Umbilical cord (tissue), 2 donors: ENCODE results near the gene MARCKSL1. TPM values are rescaled to one million over a fixed set of nuclear protein-coding genes. Genes with fewer than 3 reads are reported as not detected.
"Not testable (repeated sequence)": the region's sequence is repeated elsewhere in the genome, so short reads cannot be mapped to it uniquely, and the experiment has no call there.

Source experiments
- DNase-seq: peaks from one replicate; pipeline ENCODE4 v3.0.0-alpha.2; 2015; ENCODE audit warnings: low spot score
- total RNA-seq: library from RNA; depleted of rRNA; stranded (reverse); fragments of >200 nt; gene quantifications from one replicate; pipeline ENCODE4 v1.2.3, GENCODE V29; 2014; ENCODE audit warnings: low replicate concordance; ENCODE audit not compliant: insufficient read depth

Gene MARCKSL1
- total RNA-seq, 1 donor from 2014 or later = 6.0 TPM

DNA sequence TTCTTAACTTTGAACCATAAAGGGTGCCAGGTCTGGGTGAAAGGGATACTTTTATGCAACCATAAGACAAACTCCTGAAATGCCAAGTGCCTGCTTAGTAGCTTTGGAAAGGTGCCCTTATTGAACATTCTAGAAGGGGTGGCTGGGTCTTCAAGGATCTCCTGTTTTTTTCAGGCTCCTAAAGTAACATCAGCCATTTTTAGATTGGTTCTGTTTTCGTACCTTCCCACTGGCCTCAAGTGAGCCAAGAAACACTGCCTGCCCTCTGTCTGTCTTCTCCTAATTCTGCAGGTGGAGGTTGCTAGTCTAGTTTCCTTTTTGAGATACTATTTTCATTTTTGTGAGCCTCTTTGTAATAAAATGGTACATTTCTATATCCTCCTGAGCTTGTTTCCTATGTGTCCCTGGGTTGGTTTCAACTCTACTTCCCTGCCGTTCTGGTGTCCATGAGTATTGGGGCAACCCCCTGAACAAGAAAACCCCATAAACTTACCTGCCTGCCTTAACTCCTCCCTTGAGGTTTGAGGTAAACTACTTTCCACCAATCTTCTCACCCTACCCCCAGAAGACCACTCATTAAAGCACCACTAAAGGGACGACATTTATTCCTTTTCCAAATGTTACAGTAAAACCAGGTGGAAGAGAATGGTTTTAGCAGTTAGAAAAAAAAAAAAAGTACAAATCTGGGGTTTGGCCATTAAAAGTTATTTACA lies 2.6 kb downstream of the MARCKSL1 start:
- DNase-seq = no peak

DNA sequence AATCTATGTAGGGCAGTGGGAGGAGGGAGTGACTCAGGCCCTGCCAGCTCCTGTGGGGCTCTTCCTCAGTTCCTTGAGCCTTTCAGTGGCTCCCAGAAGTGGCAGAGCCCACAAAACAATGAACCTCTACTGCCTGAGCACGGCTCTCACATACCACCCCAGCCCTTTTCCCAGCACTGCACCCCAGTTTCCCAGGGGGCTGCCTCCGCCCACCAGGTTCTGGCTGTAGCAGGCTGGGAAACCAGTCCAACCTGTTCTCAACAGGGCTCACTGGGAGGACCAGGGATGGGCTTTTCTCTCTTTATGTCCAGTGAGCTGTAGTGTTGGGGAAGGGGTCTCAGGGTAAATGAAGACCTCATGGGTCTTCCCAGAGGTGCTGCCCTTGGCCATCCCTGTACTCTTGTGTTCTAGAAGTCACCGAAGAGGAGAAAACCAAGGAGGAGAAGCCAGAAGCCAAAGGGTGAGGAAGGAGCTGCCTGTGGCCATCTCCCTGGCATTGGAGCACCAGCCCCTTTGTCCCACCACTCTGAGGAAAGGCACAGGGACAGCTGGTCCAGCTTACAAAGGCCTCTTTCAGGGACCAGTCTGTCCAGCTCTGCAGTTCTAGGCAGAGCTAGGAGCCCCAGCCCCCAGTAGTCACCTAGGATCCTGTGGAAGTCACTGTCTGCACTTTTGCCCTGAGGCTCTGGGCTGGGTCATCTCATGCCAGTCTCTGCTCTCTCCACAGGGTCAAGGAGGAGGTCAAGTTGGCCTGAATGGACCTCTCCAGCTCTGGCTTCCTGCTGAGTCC lies 3.5 kb downstream of the MARCKSL1 start:
- DNase-seq = no peak

DNA sequence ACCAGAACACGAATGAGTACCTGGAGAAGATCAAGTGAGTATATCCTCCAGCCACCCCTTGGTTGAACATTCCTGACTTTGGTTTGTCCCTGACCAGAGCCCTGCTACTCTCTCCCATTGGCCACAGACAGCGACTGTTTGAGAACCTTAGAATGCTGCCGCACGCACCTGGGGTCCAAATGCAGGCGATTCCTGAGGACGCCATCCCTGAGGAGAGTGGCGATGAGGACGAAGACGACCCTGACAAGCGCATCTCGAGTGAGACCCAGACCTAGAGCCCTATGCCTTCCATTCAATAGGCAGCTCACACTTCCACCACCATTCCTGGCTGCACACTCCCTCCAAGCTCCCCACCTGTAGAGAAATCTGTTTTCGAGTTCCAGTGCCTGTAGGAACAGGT lies 4.5 kb downstream of the MARCKSL1 start:
- DNase-seq = no peak

DNA sequence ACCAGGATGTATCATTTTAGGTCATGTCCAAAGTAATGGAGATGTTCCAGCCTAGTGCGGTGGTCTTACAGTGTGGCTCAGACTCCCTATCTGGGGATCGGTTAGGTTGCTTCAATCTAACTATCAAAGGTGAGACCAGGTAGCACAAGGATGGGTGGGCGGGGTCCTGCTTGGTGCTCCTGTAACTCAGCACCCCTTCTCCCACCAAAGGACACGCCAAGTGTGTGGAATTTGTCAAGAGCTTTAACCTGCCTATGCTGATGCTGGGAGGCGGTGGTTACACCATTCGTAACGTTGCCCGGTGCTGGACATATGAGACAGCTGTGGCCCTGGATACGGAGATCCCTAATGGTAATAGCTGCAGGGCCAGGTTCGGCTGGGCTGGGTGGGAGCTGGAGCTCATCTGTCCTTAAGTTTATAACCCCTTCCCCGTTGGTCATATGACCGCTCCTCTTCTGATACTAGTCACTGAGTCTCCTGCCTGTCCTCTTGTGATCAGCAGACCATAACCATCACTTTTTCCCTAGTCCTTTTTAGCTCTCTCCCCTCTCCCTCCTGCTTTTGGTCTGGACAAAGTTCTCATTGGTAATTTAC lies 5.4 kb downstream of the MARCKSL1 start:
- DNase-seq = no peak

DNA sequence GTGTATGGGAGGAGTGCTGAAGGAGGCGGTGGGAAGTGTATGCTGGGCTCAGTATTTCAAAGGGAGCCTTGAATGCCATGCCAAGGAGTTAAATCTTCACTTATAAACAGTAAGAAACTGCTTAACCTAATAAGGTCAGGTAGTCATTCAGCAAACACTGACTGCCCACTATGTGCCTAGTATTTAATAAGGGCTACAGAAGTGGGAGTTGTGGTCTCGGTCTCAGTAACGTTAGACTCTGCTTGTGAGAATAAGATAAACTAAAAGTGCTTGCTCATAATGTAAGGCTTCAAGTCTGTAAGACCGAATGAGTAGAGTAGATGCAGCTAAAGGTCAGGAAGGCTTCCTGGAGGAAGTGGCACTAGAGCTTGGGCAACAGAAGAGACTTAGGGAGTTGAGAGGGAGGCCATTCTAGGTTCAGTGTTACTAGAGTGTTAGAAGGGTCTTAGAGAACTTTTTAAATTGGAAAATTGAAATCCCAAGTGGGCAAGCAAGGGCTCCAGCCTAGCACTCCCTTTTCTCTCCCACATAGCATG lies 6.0 kb downstream of the MARCKSL1 start:
- DNase-seq = no peak

DNA sequence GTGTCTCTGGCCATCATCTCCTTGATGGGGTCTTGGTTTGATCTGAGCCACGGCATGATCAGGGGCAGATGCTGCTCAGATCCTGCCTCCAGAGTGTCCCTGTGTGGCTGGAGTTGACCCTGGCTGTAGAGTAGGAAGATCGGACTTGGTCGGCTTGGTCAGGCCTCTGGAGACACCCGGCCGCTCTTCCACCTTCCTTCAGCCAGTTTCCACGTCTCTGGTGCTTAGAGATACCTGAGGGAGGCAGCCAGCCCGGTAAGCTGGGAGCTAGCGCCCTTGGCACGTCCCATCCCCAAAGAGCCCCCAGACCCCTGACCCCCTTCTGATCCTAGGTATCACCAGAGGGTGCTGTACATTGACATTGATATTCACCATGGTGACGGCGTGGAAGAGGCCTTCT lies 8.8 kb downstream of the MARCKSL1 start:
- DNase-seq = no peak

DNA sequence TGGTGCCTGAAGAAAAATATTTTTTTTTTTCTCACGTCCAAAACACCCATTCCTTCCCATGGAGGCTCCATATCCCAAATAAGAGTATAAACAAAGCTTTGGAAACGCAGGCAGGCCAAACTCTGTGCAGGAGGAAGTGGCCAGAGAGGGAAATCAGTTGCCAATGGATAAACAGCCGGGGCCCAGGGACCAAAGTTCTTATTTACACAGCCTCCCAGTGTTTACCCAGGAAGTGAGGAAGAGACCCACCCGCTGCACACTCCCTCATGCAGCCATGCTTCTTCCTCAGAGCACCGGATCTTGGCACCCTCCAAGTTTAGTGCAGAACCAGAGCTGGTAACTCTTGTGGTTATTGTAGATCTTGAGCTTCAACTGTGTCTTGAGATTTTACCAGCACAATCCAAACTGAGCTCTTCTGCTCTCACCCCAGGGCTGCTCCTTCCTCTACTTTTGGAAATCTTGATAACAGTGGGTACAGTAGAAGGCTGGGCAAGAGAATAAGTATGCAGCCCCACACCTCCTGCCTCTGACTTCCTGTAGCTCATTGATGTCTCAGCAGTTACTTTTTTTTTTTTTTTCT lies 14.2 kb downstream of the MARCKSL1 start:
- DNase-seq = no peak

DNA sequence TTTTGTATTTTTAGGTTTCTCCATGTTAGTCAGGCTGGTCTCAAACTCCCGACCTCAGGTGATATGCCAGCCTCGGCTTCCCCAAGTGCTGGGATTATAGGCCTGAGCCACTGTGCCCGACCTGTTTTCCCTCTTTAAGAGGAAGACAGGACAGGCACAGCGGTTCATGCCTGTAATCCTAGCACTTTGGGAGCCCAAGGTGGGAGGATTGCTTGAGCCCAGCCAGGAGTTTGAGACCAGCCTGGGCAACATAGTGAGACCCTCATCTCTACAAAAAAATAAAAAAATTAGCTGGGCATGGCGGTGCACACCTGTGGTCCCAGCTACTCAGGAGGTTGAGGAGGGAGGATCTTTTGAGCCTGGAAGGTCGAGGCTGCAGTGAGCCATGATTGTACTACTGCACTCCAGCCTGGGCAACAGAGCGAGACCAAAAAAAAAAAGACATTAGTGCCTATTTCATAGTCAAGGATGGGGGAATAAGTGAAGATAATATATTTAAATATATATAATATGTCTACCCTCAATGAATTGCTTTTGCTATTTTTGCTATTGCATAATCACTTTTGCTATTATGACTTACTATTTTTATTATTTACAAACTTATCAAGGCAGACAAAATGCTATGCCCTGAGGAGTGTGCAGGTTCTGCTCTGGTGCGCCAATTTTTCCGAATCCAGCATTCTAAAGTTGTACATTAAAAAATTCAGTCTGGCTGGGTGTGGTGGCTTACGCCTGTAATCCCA lies 17.7 kb downstream of the MARCKSL1 start:
- DNase-seq = no peak

DNA sequence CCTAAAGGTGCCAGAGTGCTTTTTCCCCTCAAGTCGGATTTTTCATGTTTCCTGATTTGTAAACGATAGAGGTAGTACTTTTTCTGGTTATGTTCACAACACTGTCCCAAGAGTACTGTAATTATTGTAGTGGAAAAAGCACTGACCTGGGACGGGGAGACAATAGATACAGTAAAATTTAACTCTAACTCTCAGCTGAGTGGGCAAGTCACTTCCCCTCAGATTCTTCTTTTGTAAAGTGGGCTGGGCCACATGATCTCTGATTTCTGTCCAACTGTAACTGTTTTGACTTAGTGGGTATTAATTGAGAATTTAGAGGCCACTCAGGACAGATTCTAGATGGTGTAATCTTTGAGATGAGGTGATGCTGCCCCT lies 19.1 kb downstream of the MARCKSL1 start:
- DNase-seq = no peak

DNA sequence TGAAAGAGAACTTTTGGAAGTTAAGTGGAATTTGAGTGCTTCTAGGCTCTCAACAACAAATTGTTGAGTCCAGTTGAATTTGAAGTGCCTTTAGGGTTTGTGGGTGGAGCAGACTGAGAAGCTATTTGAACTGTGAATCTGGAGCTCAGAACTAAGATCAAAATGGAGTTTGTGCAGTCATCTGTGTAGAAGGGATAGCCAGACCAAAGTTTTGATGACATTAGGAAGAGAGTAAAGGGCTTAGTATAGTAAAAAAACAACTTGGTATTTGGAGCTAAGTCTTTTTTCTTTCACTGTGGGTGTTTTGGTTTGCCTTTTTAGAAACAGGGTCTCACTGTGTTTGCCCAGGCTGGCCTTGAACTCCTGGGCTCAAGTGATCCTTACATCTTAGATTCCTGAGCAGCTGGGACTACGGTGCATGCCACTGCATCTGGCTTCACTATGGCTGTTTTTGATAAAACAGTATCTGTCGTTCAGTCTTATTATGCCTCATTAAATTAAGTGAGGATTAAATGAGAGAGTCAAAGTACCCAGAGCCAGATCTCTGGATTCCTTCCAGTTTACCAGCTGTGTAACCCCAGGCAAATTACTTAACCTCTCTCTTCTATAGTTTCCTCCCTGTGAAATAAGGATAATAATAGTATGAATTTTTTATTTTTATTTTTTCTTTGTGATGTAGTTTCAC lies 24.2 kb downstream of the MARCKSL1 start:
- DNase-seq = no peak

DNA sequence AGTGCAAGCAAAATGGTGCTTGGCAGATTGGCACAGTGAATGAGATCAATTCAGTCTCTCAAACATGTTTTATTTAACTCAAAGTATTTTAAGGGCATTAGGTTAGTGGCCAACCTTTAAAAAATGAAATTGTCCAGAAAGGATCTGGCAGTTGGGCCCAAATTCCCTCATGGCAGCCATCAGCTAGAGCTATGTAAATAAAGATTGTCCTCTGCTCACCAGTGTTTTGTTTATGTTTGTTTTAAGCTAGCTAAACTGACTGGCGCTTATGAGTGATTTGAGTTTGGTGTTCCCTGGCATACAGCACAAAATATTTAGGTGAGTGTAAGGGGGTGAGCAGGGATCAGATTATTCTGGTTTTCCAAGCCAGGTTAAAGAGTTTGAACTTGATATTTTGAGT lies 26.1 kb downstream of the MARCKSL1 start:
- no peak for DNase-seq

DNA sequence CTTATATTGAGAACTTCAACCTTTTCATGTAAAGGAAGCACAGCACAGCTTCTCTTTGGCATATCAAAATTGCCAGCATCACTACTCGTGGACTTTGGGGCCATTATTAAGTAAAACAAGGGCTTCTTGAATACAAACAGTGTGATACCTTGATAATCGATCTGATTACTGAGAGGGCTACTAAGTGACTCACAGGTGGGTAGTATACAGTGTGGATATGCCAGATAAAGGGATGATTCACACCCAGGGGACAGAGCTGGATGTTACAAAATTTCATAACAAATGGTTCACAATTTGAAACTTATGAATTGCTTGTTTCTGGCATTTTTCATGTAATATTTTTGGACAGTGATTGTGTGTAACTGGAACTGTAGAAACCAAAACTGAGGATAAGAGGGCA lies 28.7 kb downstream of the MARCKSL1 start:
- DNase-seq = no peak

DNA sequence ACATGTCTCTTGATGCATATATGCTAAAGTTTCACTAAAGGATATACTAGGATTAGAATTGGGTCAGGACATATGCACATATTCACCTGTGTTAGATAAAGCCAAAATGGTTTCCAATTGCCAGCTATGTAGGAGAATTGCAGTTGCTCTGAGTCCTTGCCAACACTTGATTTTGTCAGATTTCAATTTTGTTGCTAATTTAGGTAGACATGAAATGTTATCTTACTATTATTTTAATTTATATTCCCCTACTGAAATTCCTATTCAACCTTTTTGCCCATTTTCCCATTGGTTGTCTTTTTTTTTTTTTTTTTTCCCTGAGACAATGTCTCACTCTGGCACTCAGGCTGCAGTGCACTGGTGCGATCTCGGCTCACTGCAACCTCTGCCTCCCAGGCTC lies 30.7 kb downstream of the MARCKSL1 start:
- no peak for DNase-seq

DNA sequence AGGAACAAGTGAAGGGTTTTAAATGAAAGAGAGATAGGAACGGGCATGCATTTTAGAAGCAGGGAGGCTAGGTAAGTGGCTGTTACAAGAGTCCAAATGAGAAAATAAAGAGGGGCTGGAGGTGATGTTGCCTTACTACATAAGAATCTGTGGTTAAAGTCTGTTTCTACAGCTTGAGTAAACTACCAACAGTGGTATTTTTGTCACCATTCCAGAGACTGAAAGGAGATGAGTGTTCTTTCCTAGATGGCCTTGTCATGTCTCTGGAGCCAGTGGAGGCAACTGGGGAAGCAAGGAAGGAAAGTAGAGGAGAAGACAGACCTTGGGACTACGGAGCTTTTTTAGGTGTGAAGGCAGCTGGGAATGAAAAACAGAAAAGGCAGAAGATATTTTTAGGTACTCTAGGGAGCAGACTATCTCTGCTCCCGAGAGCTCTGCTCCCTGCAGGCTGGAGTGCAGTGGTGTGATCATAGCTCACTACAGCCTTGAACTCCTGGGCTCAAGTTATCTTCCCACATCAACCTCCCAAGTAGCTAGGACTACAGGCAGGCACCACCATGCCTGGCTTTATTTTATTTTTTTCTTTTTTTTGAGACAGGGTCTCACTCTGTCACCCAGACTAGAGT lies 31.9 kb downstream of the MARCKSL1 start:
- DNase-seq = no peak

DNA sequence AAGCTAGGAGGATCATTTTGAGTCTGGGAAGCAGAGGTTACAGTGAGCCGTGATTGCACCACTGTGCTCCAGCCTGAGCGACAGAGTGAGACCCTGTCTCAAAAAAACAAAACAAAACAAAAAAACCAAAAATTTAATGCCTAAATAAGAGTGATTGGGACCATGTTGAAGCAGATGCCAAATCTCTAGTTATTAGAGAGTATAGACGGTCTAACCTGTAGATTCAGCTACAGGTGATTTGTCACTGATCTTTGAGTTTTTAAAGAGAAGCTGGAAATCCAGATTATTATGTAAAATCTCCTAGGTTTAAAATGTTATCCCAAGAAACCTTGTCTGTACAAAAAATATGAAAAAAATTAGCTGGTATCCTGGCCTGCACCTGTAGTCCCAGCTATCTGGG lies 32.7 kb downstream of the MARCKSL1 start:
- DNase-seq = no peak

DNA sequence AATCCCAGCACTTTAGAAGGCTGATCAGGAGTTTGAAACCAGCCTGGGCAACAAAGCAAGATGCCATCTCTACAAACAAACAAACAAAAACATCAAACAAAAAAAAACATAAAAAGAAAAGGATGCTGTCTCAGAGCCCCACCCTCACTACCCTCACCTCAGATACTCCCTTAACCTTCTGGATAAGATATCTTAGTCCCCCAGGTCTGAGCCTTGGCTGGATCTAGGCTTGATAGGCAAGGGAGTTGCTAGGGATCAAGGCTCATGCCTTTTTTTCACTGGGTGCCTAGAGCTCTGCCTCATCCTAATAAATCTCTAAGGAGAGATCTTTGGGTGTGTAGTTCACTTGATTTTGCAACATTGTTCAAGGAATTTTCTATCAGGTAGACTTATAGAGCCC lies 36.7 kb downstream of the MARCKSL1 start:
- no peak for DNase-seq

DNA sequence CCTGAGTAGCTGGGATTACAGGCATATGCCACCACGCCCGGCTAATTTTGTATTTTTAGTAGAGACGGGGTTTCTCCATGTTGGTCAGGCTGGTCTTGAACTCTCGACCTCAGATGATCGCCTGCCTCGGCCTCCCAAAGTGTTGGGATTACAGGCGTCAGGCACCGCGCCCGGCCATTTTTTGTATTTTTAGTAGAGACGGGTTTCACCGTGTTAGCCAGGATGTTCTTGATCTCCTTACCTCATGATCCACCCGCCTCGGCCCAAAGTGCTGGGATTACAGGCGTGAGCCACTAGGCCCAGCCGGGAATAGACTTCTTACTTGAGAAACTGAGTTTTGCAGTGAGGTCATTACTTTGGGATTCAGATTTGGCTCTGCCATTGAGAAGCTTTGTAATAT lies 37.8 kb downstream of the MARCKSL1 start:
- DNase-seq = not testable (repeated sequence)

DNA sequence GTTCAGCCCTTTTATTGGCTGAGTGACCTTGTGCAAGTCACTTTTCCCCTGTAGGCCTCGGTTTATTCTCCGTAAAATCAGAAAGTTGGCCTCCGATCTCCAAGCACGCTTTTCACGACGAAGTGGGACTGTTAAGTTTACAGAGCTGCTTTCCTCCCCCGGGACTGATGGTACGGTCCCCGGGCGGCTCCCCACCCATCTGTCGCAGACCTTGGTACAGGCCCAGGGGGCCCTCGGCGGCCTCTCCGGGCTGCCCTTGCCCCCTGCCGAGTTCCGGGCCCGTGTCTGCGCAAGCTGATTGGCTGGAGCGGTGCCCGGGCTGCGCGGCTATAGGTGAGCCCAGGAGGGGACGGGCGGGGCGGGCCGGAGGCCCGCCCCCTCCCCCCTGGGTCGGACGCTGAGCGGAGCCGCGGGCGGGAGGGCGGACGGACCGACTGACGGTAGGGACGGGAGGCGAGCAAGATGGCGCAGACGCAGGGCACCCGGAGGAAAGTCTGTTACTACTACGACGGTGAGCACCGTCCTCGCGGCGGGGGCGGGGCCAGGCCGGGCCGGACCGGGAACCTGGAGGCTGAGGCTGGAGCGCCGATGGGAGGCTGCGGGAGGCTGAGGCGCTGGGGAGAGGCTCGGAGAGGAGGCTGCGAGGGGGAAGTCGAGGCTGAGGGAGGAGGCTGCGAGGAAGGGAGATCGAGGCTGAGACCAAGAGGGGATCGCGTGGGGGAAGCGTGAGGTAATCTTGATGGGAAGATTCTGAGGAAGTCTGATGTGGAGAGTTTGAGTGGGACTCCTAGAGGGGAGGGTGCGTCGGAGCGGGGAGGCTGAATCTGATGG lies 44.1 kb downstream of the MARCKSL1 start, which contains the start of gene HDAC1:
Gene HDAC1 (plus strand): TSS at position 376 of the 831 bp plus-strand sequence. CDS start 87 bp downstream, at position 463.
- DNase-seq = peak; percentile 96

DNA sequence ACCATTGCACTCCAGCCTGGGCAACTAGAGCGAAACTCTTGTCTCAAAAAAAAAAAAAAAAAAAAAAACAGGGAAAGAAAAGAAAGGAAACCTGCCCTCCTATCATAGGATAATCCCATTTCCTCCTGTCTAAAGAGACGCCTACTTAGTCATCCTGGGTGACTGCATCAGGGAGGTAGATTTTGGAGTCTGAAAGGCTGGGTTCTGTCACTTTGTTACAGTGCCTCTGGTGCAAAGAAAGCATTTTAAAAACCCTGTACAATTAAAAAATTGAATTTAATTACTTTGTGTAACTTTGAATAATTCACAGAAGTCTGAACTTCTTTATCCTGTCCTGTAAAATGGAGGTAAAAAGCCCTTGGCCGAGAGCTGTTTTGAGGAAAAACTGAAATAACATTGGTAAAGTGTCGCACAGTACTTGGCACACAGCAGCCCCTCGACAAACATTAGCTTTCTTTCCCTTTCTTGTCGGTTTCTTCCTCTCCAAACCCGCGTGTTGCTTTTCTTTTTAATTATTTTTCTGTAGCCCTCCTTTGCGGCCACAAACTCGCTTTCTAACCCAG lies 44.8 kb downstream of the MARCKSL1 start:
- DNase-seq = peak; percentile 9
